ENCODE measurements around the gene CAMK4. TPM values are rescaled to one million over a fixed set of nuclear protein-coding genes. Genes with fewer than 3 reads are reported as not detected.

CAMK4 gene
- total and polyA plus RNA-seq, 10 donors = 0.90 to 22.3 (median 12.6) TPM

DNA sequence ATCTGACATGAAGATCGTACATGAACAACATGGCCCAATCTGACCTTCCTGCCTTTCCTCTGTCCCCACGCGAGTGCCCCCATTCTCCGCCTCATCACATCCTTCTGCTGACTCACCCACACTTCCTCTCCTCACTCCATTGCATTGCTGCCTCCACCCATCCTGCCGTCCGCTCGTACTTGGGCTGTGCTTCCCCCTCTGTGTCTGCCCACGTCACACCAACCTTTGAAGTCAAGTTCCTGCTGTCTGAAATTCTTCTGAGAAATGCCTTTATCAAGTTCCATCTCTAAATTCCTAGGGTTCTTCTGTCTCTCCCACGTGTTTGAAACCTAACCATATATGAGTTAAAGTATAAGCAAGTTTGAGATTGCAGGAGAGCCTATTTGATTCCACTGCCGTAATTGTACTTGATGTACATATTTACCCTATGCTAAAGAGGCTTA is 306.1 kb downstream of the CAMK4 start:
- peak overlapping the region in 1 of 8 donors; percentile 29 for H3K4me3 ChIP-seq
- H3K36me3 ChIP-seq = no peaks in the 10 kb centered on the region
- 9 to 11% (median 10%) methylated on average over 10 of the region's 10 CpGs for WGBS, 5 donors
- H3K9me3 ChIP-seq = peaks cover 0 to 5% (median 0%) of the 10 kb centered on the region in 8 donors
- DNase-seq = peak; percentile 92
- H3K4me1 ChIP-seq = peaks cover 5 to 30% (median 21%) of the 10 kb centered on the region in 6 donors
- no peaks in the 10 kb centered on the region for H3K27me3 ChIP-seq (replicated peaks in 1 of 7)
- TF ChIP-seq POLR2AphosphoS5 (IDR thresholded peaks at IDR 0.05) = peak in 2 of 3 donors; percentile 75 to 86
- TF ChIP-seq, protein P1, sequence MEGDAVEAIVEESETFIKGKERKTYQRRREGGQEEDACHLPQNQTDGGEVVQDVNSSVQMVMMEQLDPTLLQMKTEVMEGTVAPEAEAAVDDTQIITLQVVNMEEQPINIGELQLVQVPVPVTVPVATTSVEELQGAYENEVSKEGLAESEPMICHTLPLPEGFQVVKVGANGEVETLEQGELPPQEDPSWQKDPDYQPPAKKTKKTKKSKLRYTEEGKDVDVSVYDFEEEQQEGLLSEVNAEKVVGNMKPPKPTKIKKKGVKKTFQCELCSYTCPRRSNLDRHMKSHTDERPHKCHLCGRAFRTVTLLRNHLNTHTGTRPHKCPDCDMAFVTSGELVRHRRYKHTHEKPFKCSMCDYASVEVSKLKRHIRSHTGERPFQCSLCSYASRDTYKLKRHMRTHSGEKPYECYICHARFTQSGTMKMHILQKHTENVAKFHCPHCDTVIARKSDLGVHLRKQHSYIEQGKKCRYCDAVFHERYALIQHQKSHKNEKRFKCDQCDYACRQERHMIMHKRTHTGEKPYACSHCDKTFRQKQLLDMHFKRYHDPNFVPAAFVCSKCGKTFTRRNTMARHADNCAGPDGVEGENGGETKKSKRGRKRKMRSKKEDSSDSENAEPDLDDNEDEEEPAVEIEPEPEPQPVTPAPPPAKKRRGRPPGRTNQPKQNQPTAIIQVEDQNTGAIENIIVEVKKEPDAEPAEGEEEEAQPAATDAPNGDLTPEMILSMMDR (IDR thresholded peaks at IDR 0.05 in 8 of 11, conservative IDR thresholded peaks at IDR 0.05 in 3 of 11) = peak in 1 of 11 experiments; percentile 18
- no peak for TF ChIP-seq POLR2A (IDR thresholded peaks at IDR 0.05)
- intact Hi-C loops (cut with DNase I; ENCODE audit: low total_unique reads) = no loop called here
- peak overlapping the region; percentile 21 to 79 (median 64) for H3K27ac ChIP-seq

DNA sequence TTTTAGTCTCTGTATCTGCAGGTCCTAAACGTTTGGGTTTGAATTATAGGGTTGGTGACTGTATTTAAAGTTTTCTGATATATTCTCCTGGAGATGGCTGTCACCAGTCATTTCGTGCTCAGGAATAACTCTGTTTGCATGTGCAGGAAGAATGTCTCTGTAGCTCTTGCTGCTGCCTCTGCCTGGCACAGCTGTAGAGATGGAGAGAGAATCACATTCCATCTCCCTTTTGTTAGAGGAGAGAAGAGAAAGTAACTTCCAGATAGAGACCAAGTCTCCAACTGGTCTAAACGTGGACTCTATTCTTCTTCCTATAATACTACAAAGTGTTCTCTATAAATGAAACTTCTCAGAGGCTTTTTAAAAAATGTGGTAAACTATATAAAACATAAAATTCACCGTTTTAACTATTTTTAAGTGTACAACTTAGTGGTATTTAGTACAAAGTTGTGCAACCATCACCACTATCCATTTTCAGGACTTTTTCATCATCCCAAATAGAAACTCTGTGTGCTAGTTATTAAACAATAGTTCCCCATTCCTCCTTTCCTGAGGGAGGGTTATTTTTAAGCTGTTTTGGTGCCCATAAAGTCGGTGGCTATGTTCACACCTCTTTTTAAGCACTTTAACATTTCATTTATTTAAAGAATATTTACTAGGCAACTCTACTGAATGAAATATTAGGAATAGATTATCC is 308.9 kb downstream of the CAMK4 start:
- intact Hi-C loops (cut with DNase I; ENCODE audit: low total_unique reads) = no loop called here
- H3K27ac ChIP-seq = peak overlapping the region in 1 of 8 donors; percentile 28
- DNase-seq = no peak
- WGBS, 5 donors = 47 to 63% (median 58%) methylated on average over 5 of the region's 5 CpGs
- TF ChIP-seq POLR2AphosphoS5 (IDR thresholded peaks at IDR 0.05) (no peak), POLR2A (IDR thresholded peaks at IDR 0.05) (no peak)
- TF ChIP-seq, protein P1 (IDR thresholded peaks at IDR 0.05 in 8 of 11, conservative IDR thresholded peaks at IDR 0.05 in 3 of 11) = no peak
- no peaks in the 10 kb centered on the region for H3K36me3 ChIP-seq
- peaks cover 0 to 5% (median 0%) of the 10 kb centered on the region in 8 donors for H3K9me3 ChIP-seq
- H3K4me1 ChIP-seq = peaks cover 5 to 30% (median 21%) of the 10 kb centered on the region in 6 donors
- no peaks in the 10 kb centered on the region for H3K27me3 ChIP-seq (replicated peaks in 1 of 7)
- H3K4me3 ChIP-seq = no peak overlapping the region

DNA sequence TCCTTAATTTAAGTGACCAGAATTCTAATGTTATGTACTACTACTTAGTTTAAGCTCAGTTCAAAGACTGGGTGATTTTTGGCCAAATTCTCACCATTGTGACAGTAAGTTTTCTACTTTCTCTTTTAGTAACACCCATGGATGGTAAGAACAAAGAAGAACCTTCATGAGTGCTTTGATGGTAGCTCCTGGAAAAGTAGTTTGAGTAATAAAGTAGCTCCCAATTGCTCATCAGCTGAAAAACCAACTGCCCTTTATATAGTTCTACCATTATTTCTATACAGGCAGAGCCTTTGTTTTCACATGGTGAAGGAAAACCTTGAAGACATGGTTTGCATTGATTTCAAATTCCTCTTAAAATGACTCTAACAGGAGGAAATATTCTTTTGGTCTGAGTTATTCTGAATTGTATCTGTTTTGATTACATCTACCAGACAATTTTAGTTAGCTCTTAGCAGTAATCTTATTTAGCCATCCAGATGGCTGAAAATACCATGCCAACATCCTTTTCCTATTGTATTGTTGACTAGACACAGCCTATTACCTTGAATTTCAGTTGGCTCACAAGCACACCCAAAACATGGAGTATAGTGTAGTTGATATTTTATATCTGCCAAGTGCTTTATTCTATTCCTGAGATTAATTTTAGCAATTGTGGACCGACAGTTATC is 311.8 kb downstream of the CAMK4 start:
- intact Hi-C loops (cut with DNase I; ENCODE audit: low total_unique reads) = no loop called here
- no peak overlapping the region for H3K27ac ChIP-seq
- no peaks in the 10 kb centered on the region for H3K27me3 ChIP-seq (replicated peaks in 1 of 7)
- 57 to 81% (median 72%) methylated on average over 1 of the region's 1 CpG for WGBS, 5 donors
- peaks cover 0 to 5% (median 0%) of the 10 kb centered on the region in 8 donors for H3K9me3 ChIP-seq
- H3K36me3 ChIP-seq = no peaks in the 10 kb centered on the region
- peaks cover 0 to 13% (median 4%) of the 10 kb centered on the region in 6 donors for H3K4me1 ChIP-seq
- DNase-seq = no peak
- TF ChIP-seq POLR2AphosphoS5 (IDR thresholded peaks at IDR 0.05) = no peak
- TF ChIP-seq POLR2A (IDR thresholded peaks at IDR 0.05) = no peak
- TF ChIP-seq, protein P1 (IDR thresholded peaks at IDR 0.05 in 8 of 11, conservative IDR thresholded peaks at IDR 0.05 in 3 of 11) = no peak
- H3K4me3 ChIP-seq = no peak overlapping the region
